ENCODE measurements around the gene IL13RA1. TPM values are rescaled to one million over a fixed set of nuclear protein-coding genes. Genes with fewer than 3 reads are reported as not detected.

The IL13RA1 gene
- total and polyA plus RNA-seq, 7 experiments from 2014 or later = 0.07 to 16.3 (median 1.1) TPM; not detected in 1

DNA sequence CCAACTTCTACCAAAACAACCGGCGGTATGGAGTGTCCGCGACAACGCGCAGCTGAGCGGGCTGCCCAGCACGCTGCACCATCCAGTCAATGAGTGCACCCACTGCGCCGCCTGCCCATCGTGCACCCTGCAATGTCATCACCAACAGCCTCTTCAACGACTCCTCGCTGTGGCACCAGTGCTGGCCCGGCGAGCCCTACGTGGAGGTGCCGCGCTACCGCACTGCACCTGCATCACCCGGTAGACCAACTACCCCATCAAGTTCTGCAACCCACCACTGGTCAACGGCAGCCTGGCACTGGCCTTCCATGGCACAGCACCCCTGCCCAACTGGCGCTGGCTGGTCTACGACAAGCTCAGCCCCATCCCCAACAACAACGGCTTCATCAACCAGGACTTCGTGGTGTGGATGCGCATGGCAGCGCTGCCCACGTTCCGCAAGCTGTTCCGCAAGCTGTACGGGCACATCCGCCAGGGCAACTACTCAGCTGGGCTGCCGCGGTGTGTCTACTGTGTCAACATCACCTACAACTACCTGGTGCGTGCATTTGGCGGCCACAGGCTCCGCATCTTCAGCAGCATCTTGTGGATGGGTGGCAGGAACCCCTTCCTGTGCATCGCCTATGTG is 42.8 kb downstream of the IL13RA1 start:
- Mint-ChIP-seq H3K27ac (no peak overlapping the region), H3K27me3 (peaks cover 0 to 11% (median 5%) of the 10 kb centered on the region in 5 donors), H3K4me3 (no peak overlapping the region), H3K36me3 (no peaks in the 10 kb centered on the region), H3K4me1 (no peaks in the 10 kb centered on the region), H3K9me3 (no peaks in the 10 kb centered on the region)
- H3K27me3 ChIP-seq (ENCODE audit: control insufficient read depth in 2 of 2, insufficient read depth in 2 of 2, low read length in 2 of 2) = no peaks in the 10 kb centered on the region
- intact Hi-C loops (cut with micrococcal nuclease) = no loop called here
- no peak overlapping the region for H3K4me3 ChIP-seq (ENCODE audit: low read length)
- CTCF ChIA-PET = no interaction called here
- DNase-seq (no peak), ATAC-seq (no peak)
- H3K9me3 ChIP-seq (ENCODE audit: control insufficient read depth in 2 of 3, low read length in 3 of 3) = no peaks in the 10 kb centered on the region
- no peak overlapping the region for H3K27ac ChIP-seq (ENCODE audit: low read depth, low read length)
- POLR2A ChIA-PET = no interaction called here
- H3K36me3 ChIP-seq (ENCODE audit: control insufficient read depth in 2 of 3, insufficient read depth in 3 of 3, low read length in 3 of 3) = no peaks in the 10 kb centered on the region
- no peaks in the 10 kb centered on the region for H3K4me1 ChIP-seq (ENCODE audit: control insufficient read depth in 2 of 2, insufficient read depth in 2 of 2, low read length in 2 of 2)

DNA sequence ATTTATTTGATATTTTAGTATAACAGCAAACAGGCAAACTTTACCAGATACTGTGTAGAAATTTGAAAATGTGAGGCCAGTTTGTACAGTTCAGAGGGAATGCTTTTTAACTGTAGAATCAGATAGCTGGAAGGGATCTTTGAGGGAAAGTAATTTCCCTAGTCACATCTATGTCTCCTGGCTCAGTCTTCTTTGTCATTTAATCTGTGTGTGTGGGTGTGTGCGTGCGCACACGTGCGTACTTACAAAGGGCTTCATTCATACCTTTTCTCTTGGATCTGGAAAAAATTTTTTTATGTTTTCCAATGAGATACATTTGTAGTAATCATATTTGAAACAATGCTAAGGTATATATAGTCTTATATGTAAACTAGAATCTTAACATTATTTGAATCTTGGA is 44.6 kb downstream of the IL13RA1 start:
- Mint-ChIP-seq H3K4me3 (no peak overlapping the region), H3K36me3 (no peaks in the 10 kb centered on the region), H3K9me3 (no peaks in the 10 kb centered on the region), H3K4me1 (no peaks in the 10 kb centered on the region), H3K27me3 (peaks cover 0 to 16% (median 9%) of the 10 kb centered on the region in 5 donors), H3K27ac (no peak overlapping the region)
- H3K36me3 ChIP-seq (ENCODE audit: control insufficient read depth in 2 of 3, insufficient read depth in 3 of 3, low read length in 3 of 3) = no peaks in the 10 kb centered on the region
- intact Hi-C loops (cut with micrococcal nuclease) = no loop called here
- ATAC-seq (no peak), DNase-seq (no peak)
- no peaks in the 10 kb centered on the region for H3K4me1 ChIP-seq (ENCODE audit: control insufficient read depth in 2 of 2, insufficient read depth in 2 of 2, low read length in 2 of 2)
- ChIA-PET CTCF (no interaction called here), POLR2A (no interaction called here)
- no peak overlapping the region for H3K27ac ChIP-seq (ENCODE audit: low read depth, low read length)
- no peaks in the 10 kb centered on the region for H3K27me3 ChIP-seq (ENCODE audit: control insufficient read depth in 2 of 2, insufficient read depth in 2 of 2, low read length in 2 of 2)
- no peaks in the 10 kb centered on the region for H3K9me3 ChIP-seq (ENCODE audit: control insufficient read depth in 2 of 3, low read length in 3 of 3)
- H3K4me3 ChIP-seq (ENCODE audit: low read length) = no peak overlapping the region

DNA sequence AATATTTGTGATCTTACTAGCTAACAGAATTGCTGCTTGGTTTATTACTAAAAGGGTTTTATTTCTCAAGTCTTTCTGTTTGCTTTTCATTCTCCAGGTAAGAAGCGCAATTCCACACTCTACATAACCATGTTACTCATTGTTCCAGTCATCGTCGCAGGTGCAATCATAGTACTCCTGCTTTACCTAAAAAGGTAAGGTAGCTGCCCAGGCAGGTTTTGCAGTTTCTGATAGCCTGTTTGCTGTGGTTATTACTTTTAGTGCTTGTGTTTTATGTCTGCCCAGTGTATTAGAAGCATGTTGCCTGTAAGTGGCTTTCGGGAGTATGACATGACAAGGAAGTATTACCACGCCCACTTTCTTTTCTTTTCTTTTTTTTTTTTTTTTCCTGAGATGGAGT is 46.4 kb downstream of the IL13RA1 start:
- Mint-ChIP-seq H3K4me3 (no peak overlapping the region), H3K4me1 (no peaks in the 10 kb centered on the region), H3K27ac (no peak overlapping the region), H3K9me3 (no peaks in the 10 kb centered on the region), H3K36me3 (no peaks in the 10 kb centered on the region), H3K27me3 (peaks cover 0 to 16% (median 9%) of the 10 kb centered on the region in 5 donors)
- no peak overlapping the region for H3K4me3 ChIP-seq (ENCODE audit: low read length)
- no peaks in the 10 kb centered on the region for H3K27me3 ChIP-seq (ENCODE audit: control insufficient read depth in 2 of 2, insufficient read depth in 2 of 2, low read length in 2 of 2)
- DNase-seq (no peak), ATAC-seq (no peak)
- intact Hi-C loops (cut with micrococcal nuclease) = no loop called here
- H3K9me3 ChIP-seq (ENCODE audit: control insufficient read depth in 2 of 3, low read length in 3 of 3) = no peaks in the 10 kb centered on the region
- no peaks in the 10 kb centered on the region for H3K4me1 ChIP-seq (ENCODE audit: control insufficient read depth in 2 of 2, insufficient read depth in 2 of 2, low read length in 2 of 2)
- POLR2A ChIA-PET = no interaction called here
- no peaks in the 10 kb centered on the region for H3K36me3 ChIP-seq (ENCODE audit: control insufficient read depth in 2 of 3, insufficient read depth in 3 of 3, low read length in 3 of 3)
- no peak overlapping the region for H3K27ac ChIP-seq (ENCODE audit: low read depth, low read length)
- CTCF ChIA-PET = no interaction called here

DNA sequence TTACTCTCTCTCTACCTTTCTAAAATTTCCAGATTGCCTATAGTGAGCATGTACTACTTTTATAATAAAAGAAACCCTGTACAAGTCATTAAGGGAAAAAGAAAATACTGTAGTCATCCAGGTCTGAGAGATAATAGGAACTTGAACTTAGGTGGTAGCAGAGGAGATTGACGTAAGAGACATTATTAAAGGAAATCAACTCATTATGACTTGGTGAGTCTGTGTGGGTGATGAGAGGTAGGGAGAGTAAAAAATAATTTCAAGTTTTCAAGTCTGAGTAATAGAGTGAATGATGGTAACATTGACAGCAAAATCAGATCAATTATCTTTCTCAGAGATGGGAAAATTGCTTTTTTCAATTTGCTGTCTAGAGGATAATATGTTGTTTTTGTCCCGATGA is 52.2 kb downstream of the IL13RA1 start:
- DNase-seq (no peak), ATAC-seq (no peak)
- Mint-ChIP-seq H3K27me3 (peaks cover 0 to 10% (median 9%) of the 10 kb centered on the region in 5 donors), H3K27ac (no peak overlapping the region), H3K36me3 (no peaks in the 10 kb centered on the region), H3K9me3 (no peaks in the 10 kb centered on the region), H3K4me1 (no peaks in the 10 kb centered on the region), H3K4me3 (no peak overlapping the region)
- H3K4me3 ChIP-seq (ENCODE audit: low read length) = no peak overlapping the region
- H3K9me3 ChIP-seq (ENCODE audit: control insufficient read depth in 2 of 3, low read length in 3 of 3) = no peaks in the 10 kb centered on the region
- ChIA-PET POLR2A (no interaction called here), CTCF (no interaction called here)
- H3K27ac ChIP-seq (ENCODE audit: low read depth, low read length) = no peak overlapping the region
- H3K27me3 ChIP-seq (ENCODE audit: control insufficient read depth in 2 of 2, insufficient read depth in 2 of 2, low read length in 2 of 2) = no peaks in the 10 kb centered on the region
- intact Hi-C loops (cut with micrococcal nuclease) = no loop called here
- H3K4me1 ChIP-seq (ENCODE audit: control insufficient read depth in 2 of 2, insufficient read depth in 2 of 2, low read length in 2 of 2) = no peaks in the 10 kb centered on the region
- H3K36me3 ChIP-seq (ENCODE audit: control insufficient read depth in 2 of 3, insufficient read depth in 3 of 3, low read length in 3 of 3) = no peaks in the 10 kb centered on the region

DNA sequence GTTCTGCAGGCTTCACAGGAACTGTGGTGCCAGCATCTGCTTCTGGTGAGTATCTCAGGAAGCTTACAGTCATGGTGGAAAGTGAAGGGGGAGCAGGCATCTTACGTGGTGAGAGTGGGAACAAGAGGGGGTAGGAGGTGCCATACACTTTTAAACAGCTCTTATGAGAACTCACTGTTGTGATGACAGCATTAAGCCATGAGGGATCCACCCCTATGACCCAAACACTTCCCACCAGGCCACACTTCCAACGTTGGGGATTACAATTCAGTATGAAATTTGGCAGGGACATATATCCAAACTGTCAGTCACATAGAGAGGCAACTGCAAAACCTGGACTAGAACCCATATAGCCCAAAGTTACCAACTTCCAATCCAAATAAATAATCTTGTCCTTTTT is 53.1 kb downstream of the IL13RA1 start:
- peaks cover 0 to 8% (median 3%) of the 10 kb centered on the region in 5 donors for H3K27me3 Mint-ChIP-seq
- H3K4me3 Mint-ChIP-seq = no peak overlapping the region
- no peak overlapping the region for H3K27ac Mint-ChIP-seq

DNA sequence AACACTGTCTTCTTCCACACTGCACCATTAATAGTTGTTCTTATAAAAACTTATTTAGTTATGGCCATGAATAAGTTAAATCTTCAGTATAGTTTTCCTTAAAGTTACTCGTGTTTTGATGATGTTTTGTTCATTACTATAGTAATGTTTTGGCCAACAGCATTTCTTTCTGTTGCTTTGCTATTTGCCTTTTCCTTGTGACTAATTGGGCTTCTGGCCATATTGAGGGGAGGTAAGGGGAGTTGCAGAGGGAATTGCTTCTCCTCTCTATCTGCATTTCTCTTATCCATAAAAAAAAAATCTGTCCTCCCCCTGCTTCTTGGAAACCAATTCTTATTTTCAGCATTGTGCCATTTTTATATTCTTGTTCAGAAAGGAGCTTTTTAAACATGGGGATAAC is 53.5 kb downstream of the IL13RA1 start:
- DNase-seq (no peak), ATAC-seq (no peak)
- CTCF ChIA-PET = interaction anchor here (0.6 kb wide), 1 partner anchor 9 kb away, joined by 3 read pairs; no protein-coding TSS in a partner anchor
- intact Hi-C loops (cut with micrococcal nuclease) = no loop called here
- peaks cover 0 to 4% (median 0%) of the 10 kb centered on the region in 5 donors for H3K27me3 Mint-ChIP-seq
- H3K4me1 Mint-ChIP-seq = no peaks in the 10 kb centered on the region
- Histone ChIP-seq H3K27ac (ENCODE audit: low read depth, low read length) (no peak overlapping the region), H3K4me1 (ENCODE audit: control insufficient read depth in 2 of 2, insufficient read depth in 2 of 2, low read length in 2 of 2) (no peaks in the 10 kb centered on the region), H3K4me3 (ENCODE audit: low read length) (no peak overlapping the region), H3K27me3 (ENCODE audit: control insufficient read depth in 2 of 2, insufficient read depth in 2 of 2, low read length in 2 of 2) (no peaks in the 10 kb centered on the region), H3K9me3 (ENCODE audit: control insufficient read depth in 2 of 3, low read length in 3 of 3) (no peaks in the 10 kb centered on the region), H3K36me3 (ENCODE audit: control insufficient read depth in 2 of 3, insufficient read depth in 3 of 3, low read length in 3 of 3) (no peaks in the 10 kb centered on the region)
- no peaks in the 10 kb centered on the region for H3K36me3 Mint-ChIP-seq
- no peak overlapping the region for H3K4me3 Mint-ChIP-seq
- H3K9me3 Mint-ChIP-seq = no peaks in the 10 kb centered on the region
- POLR2A ChIA-PET = no interaction called here
- H3K27ac Mint-ChIP-seq = no peak overlapping the region

More for the DNA sequence above, 53.1 kb downstream of the IL13RA1 start:
- no peaks in the 10 kb centered on the region for H3K9me3 Mint-ChIP-seq
- no peak overlapping the region for H3K4me3 ChIP-seq (ENCODE audit: low read length)
- ChIA-PET POLR2A (no interaction called here), CTCF (no interaction called here)
- H3K27ac ChIP-seq (ENCODE audit: low read depth, low read length) = no peak overlapping the region
- H3K4me1 ChIP-seq (ENCODE audit: control insufficient read depth in 2 of 2, insufficient read depth in 2 of 2, low read length in 2 of 2) = no peaks in the 10 kb centered on the region
- no peaks in the 10 kb centered on the region for H3K36me3 Mint-ChIP-seq
- H3K36me3 ChIP-seq (ENCODE audit: control insufficient read depth in 2 of 3, insufficient read depth in 3 of 3, low read length in 3 of 3) = no peaks in the 10 kb centered on the region
- no peaks in the 10 kb centered on the region for H3K9me3 ChIP-seq (ENCODE audit: control insufficient read depth in 2 of 3, low read length in 3 of 3)
- ATAC-seq = no peak
- DNase-seq = no peak
- no peaks in the 10 kb centered on the region for H3K4me1 Mint-ChIP-seq
- intact Hi-C loops (cut with micrococcal nuclease) = no loop called here
- H3K27me3 ChIP-seq (ENCODE audit: control insufficient read depth in 2 of 2, insufficient read depth in 2 of 2, low read length in 2 of 2) = no peaks in the 10 kb centered on the region

DNA sequence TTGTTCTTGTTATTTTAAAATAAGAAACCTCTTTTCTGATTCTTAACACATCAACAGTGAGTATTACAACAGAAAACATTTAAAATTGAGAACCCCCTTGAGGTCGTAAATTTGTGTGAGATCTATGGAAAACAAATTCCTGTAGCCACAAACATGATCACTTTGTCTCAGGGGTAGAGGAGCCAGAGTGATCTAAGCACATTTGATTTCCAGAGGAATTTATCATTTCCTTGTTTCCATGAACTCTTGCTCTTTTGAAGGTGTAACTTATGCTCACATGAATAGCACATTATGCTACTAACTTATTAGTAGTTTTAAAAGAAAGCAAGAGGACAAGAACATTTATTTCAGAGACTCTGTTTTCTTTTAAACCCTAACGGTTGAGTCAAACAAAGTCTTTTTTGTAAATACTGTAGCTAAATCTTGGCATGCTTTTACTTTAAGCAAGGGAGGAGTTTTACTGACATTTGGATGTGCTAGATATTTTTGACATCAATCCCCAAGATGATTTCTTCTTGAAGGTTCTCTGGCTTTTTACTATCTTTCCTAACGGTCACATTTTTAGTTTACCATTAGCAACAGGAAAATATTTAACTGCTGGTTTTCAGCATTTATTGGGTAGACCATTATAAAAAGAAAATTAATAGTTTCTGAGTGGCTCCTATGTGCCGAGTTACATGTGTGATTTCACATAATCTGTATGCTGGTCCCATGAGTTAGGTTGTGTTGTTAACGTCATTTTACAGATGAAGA is 68.3 kb downstream of the IL13RA1 start:
- no peak for DNase-seq
- Histone ChIP-seq H3K27ac (ENCODE audit: low read depth, low read length) (no peak overlapping the region), H3K9me3 (ENCODE audit: control insufficient read depth in 2 of 3, low read length in 3 of 3) (no peaks in the 10 kb centered on the region), H3K4me1 (ENCODE audit: control insufficient read depth in 2 of 2, insufficient read depth in 2 of 2, low read length in 2 of 2) (no peaks in the 10 kb centered on the region), H3K4me3 (ENCODE audit: low read length) (no peak overlapping the region), H3K36me3 (ENCODE audit: control insufficient read depth in 2 of 3, insufficient read depth in 3 of 3, low read length in 3 of 3) (no peaks in the 10 kb centered on the region), H3K27me3 (ENCODE audit: control insufficient read depth in 2 of 2, insufficient read depth in 2 of 2, low read length in 2 of 2) (no peaks in the 10 kb centered on the region)
- Mint-ChIP-seq H3K4me1 (no peaks in the 10 kb centered on the region), H3K9me3 (no peaks in the 10 kb centered on the region), H3K27me3 (peaks cover 0 to 9% (median 4%) of the 10 kb centered on the region in 5 donors), H3K36me3 (no peaks in the 10 kb centered on the region), H3K4me3 (no peak overlapping the region), H3K27ac (no peak overlapping the region)
- ChIA-PET CTCF (no interaction called here), POLR2A (no interaction called here)
- ATAC-seq = no peak
- intact Hi-C loops (cut with micrococcal nuclease) = no loop called here

Measured in naive thymus-derived CD4-positive, alpha-beta T cell (primary cell).